GM12891 (cell line): ENCODE measurements around the gene RPL5.

ENCODE experiments used
- POLR2AphosphoS5 ChIP-seq: IDR thresholded peaks from 2 replicates; pipeline ENCODE4 v1.6.1; 2011; ENCODE audit warnings: low read depth, low read length, control low read depth
- TAF1 ChIP-seq: IDR thresholded peaks from 2 replicates; pipeline ENCODE4 v1.6.1; 2011; ENCODE audit warnings: low read depth, low read length, control low read depth

DNA sequence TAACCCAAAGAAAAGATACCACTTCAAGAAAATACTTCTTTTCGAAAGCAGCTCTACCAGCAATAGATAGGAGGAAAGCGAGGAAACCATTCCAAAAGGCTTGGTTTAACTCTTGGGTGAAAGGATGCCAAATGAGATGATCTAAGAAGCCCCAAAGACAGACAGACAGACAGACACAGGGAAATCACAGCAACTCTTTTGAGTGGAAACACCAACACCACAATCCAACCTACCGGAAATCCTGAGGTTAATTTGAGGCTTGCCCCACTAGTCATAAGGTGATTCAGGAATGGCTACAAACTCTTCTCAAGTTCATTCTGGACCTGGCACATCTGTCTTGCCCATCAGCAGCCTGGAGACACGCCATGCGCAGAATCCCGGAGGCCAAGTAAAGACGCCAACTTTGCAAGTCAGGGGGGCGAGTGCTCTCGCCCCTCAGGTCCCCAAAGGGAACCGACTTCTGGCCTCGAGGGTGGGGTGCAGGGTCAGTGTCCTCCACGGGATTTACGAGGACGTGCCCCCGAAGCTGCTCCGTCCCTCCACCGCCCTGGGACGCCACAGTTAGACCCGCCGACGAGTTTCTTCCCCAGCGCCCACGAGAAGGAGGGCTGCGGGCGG lies 47.7 kb upstream of the RPL5 start:
- TF ChIP-seq POLR2AphosphoS5 (no peak), TAF1 (no peak)
